Keratinocyte (primary cell): ENCODE results near the gene TTLL8. TPM values are rescaled to one million over a fixed set of nuclear protein-coding genes. Genes with fewer than 3 reads are reported as not detected.

Experiments
- DNase-seq: peaks from one replicate; pipeline ENCODE4 v3.0.0-alpha.2; 2011; ENCODE audit warnings: low read depth, missing footprints, low spot score
- FAIRE-seq: peaks from 2 replicates; lab custom pipeline; 2011; peaks lifted over from hg19 to GRCh38; lab: Jason Lieb, UNC
- H2AFZ ChIP-seq: 2 replicates; pipeline ENCODE4 v1.6.0; 2012; ENCODE audit warnings: low read length, control low read depth, inconsistent platforms; ENCODE audit not compliant: control insufficient read depth
- H3K27ac ChIP-seq: 2 replicates; pipeline ENCODE4 v1.5.1; 2011; ENCODE audit warnings: low read length; ENCODE audit not compliant: control insufficient read depth, insufficient read depth
- H3K27me3 ChIP-seq: 3 replicates; pipeline ENCODE4 v1.6.0; 2011; ENCODE audit warnings: low read length; ENCODE audit not compliant: control insufficient read depth, insufficient read depth; ENCODE audit errors: extremely low read depth
- H3K36me3 ChIP-seq, 2 experiments: 2 replicates in 1 of 2; 3 replicates in 1 of 2; pipeline ENCODE4 v1.5.1; 2011; ENCODE audit warnings: low read length in 2 of 2, mild to moderate bottlenecking in 1 of 2; ENCODE audit not compliant: control insufficient read depth in 2 of 2, insufficient read depth in 2 of 2; ENCODE audit errors: extremely low read depth in 1 of 2
- H3K4me1 ChIP-seq: 3 replicates; pipeline ENCODE4 v1.5.1; 2011; ENCODE audit warnings: low read length; ENCODE audit not compliant: control insufficient read depth, insufficient read depth; ENCODE audit errors: extremely low read depth
- H3K4me2 ChIP-seq: 3 replicates; pipeline ENCODE4 v1.6.0; 2011; ENCODE audit warnings: low read depth, low read length; ENCODE audit not compliant: control insufficient read depth, insufficient read depth; ENCODE audit errors: extremely low read depth
- H3K4me3 ChIP-seq, 3 experiments: fragments of 200-600 bp in 1 of 3; sonication (generic) in 1 of 3; 2 replicates in 2 of 3; 3 replicates in 1 of 3; pipeline ENCODE4 v1.5.1; 2011 to 2016; ENCODE audit warnings: low read length in 3 of 3, mild to moderate bottlenecking in 3 of 3, control low read depth in 2 of 3, inconsistent platforms in 1 of 3, low read depth in 1 of 3, mixed read lengths in 1 of 3, mixed run types in 1 of 3, moderate library complexity in 1 of 3; ENCODE audit not compliant: control insufficient read depth in 2 of 3, insufficient read depth in 2 of 3; ENCODE audit errors: extremely low read depth in 1 of 3
- H3K79me2 ChIP-seq: 2 replicates; pipeline ENCODE4 v1.6.0; 2012; ENCODE audit warnings: low read length; ENCODE audit not compliant: control insufficient read depth, insufficient read depth
- H3K9ac ChIP-seq: 3 replicates; pipeline ENCODE4 v1.6.0; 2011; ENCODE audit warnings: low read length; ENCODE audit not compliant: control insufficient read depth, insufficient read depth; ENCODE audit errors: extremely low read depth
- H3K9me1 ChIP-seq: 3 replicates; pipeline ENCODE4 v1.6.0; 2011; ENCODE audit warnings: low read length; ENCODE audit not compliant: control insufficient read depth, insufficient read depth; ENCODE audit errors: extremely low read depth
- H3K9me3 ChIP-seq: 2 replicates; pipeline ENCODE4 v1.5.1; 2012; ENCODE audit warnings: low read depth, low read length; ENCODE audit not compliant: control insufficient read depth
- H4K20me1 ChIP-seq: 3 replicates; pipeline ENCODE4 v1.6.0; 2011; ENCODE audit warnings: low read length; ENCODE audit not compliant: control insufficient read depth, insufficient read depth; ENCODE audit errors: extremely low read depth
- CTCF ChIP-seq, 3 experiments: IDR thresholded peaks in 1 of 3; conservative IDR thresholded peaks in 1 of 3; optimal IDR thresholded peaks in 1 of 3; 2 replicates in 2 of 3; 3 replicates in 1 of 3; pipeline versions ENCODE3 to v1.5.1; 2011; ENCODE audit warnings: low read length in 3 of 3, mild to moderate bottlenecking in 3 of 3, moderate library complexity in 2 of 3, control low read depth in 1 of 3, inconsistent platforms in 1 of 3; ENCODE audit not compliant: insufficient read depth in 2 of 3; ENCODE audit errors: extremely low read depth in 1 of 3
- EZH2 ChIP-seq: IDR thresholded peaks from one replicate; pipeline ENCODE4 v1.6.1; 2012; ENCODE audit warnings: inconsistent platforms, mild to moderate bottlenecking, low read length, moderate library complexity
- dilution Hi-C: fragments of 300-500 bp; cut with MboI; formaldehyde crosslinking; loops from one replicate; pipeline ENCODE4 v1.7.0; 2020; ENCODE audit warnings: low sequenced_read_pairs; ENCODE audit not compliant: extremely low pct_ligation_motif_present
- polyA plus RNA-seq, 5 experiments: library from polyadenylated mRNA; depleted of rRNA in 3 of 5; stranded (reverse) in 3 of 5; stranded (forward) in 1 of 5; unstranded in 1 of 5; fragments of >200 nt; gene quantifications; 1 replicate in 1 of 5; 2 replicates in 3 of 5; 3 replicates in 1 of 5; pipeline versions ENCODE4 v1.2.1 to v1.2.3, GENCODE V29; 2011 to 2012; ENCODE audit warnings: missing spikeins in 2 of 5, low read depth in 1 of 5, low replicate concordance in 1 of 5

The TTLL8 gene
- polyA plus RNA-seq, 1 donor (not counting 4 experiments of a cell fraction or from before 2014, with no cell fraction given), result not detected

GRCh38 chr22:50071432-50072166 is 13.5 kb upstream of the TTLL8 start:
- Histone ChIP-seq H3K27ac (no peak overlapping the region), H3K4me1 (no peaks in the 10 kb centered on the region), H3K36me3 (no peaks in the 10 kb centered on the region), H3K4me3 (no peak overlapping the region), H3K79me2 (no peaks in the 10 kb centered on the region), H3K9ac (no peak overlapping the region), H2AFZ (no peak overlapping the region), H3K9me1 (no peaks in the 10 kb centered on the region), H4K20me1 (no peaks in the 10 kb centered on the region), H3K4me2 (no peak overlapping the region), H3K27me3 (peaks cover 11% of the 10 kb centered on the region), H3K9me3 (no peaks in the 10 kb centered on the region)
- FAIRE-seq, result no peak
- TF ChIP-seq CTCF (optimal IDR thresholded peaks at IDR 0.05 in 1 of 3, IDR thresholded peaks at IDR 0.05 in 1 of 3, conservative IDR thresholded peaks at IDR 0.05 in 1 of 3; ENCODE audit: extremely low read depth in 1 of 3, insufficient read depth in 2 of 3, low read length in 3 of 3), result no peak
- TF ChIP-seq EZH2, result no peak
- dilution Hi-C loops, result no loop called here
- no peak for DNase-seq

- H3K36me3 ChIP-seq, result no peaks in the 10 kb centered on the region
- no peaks in the 10 kb centered on the region for H3K4me1 ChIP-seq
- no peak overlapping the region for H3K9ac ChIP-seq
- peaks cover 11% of the 10 kb centered on the region for H3K27me3 ChIP-seq
- DNase-seq (no peak), FAIRE-seq (no peak)
- no peaks in the 10 kb centered on the region for H3K9me1 ChIP-seq
- no peak overlapping the region for H3K27ac ChIP-seq
- no peaks in the 10 kb centered on the region for H3K79me2 ChIP-seq
- H3K9me3 ChIP-seq, result no peaks in the 10 kb centered on the region
- TF ChIP-seq EZH2 (no peak), CTCF (optimal IDR thresholded peaks at IDR 0.05 in 1 of 3, IDR thresholded peaks at IDR 0.05 in 1 of 3, conservative IDR thresholded peaks at IDR 0.05 in 1 of 3; ENCODE audit: extremely low read depth in 1 of 3, insufficient read depth in 2 of 3, low read length in 3 of 3) (no peak)
- dilution Hi-C loops, result no loop called here
- no peak overlapping the region for H3K4me2 ChIP-seq
- H2AFZ ChIP-seq, result no peak overlapping the region
- no peaks in the 10 kb centered on the region for H4K20me1 ChIP-seq
- H3K4me3 ChIP-seq, result no peak overlapping the region
These were observed 12.3 kb upstream of the TTLL8 start for GRCh38 chr22:50070366-50070765.
